SH-SY5Y (cell line): Measurements from ENCODE around the gene SLC25A40.

Source experiments
- GATA2 ChIP-seq: IDR thresholded peaks from 2 replicates; pipeline ENCODE4 v1.6.1; 2011; ENCODE audit warnings: mild to moderate bottlenecking, low read depth, low read length
- GATA3 ChIP-seq: IDR thresholded peaks from 2 replicates; pipeline ENCODE4 v1.6.1; 2011; ENCODE audit warnings: low read depth, mild to moderate bottlenecking, low read length, moderate library complexity

- TF ChIP-seq GATA2: no peak
- no peak for TF ChIP-seq GATA3
Measured at GRCh38 chr7:87818336-87818735, 57.8 kb downstream of the SLC25A40 start.
